Small intestine (tissue), 7 donors: ENCODE measurements around the gene CHD9. TPM values are rescaled to one million over a fixed set of nuclear protein-coding genes. Genes with fewer than 3 reads are reported as not detected.
"Not testable (repeated sequence)": the region's sequence is repeated elsewhere in the genome, so short reads cannot be mapped to it uniquely, and the experiment has no call there.

ENCODE experiments used
- DNase-seq, 2 donors: peaks; one replicate each; pipeline versions ENCODE4 v3.0.0 to v3.0.0-alpha.2; 2013
- FAIRE-seq: peaks from 2 replicates; lab custom pipeline; 2012; peaks lifted over from hg19 to GRCh38; lab: Jason Lieb, UNC
- H3K27ac ChIP-seq, 3 donors: one replicate each; pipeline ENCODE4 v1.5.1; 2013; ENCODE audit warnings: low read length in 2 of 3, mild to moderate bottlenecking in 2 of 3, control low read depth in 1 of 3, inconsistent platforms in 1 of 3, low read depth in 1 of 3, moderate library complexity in 1 of 3
- H3K27me3 ChIP-seq, 3 donors: one replicate each; pipeline ENCODE4 v1.6.1; 2013; ENCODE audit warnings: low read length in 3 of 3, inconsistent platforms in 1 of 3; ENCODE audit not compliant: control insufficient read depth in 3 of 3, insufficient read depth in 3 of 3
- H3K36me3 ChIP-seq, 3 donors: one replicate each; pipeline ENCODE4 v1.6.1; 2013; ENCODE audit warnings: low read length in 3 of 3, inconsistent platforms in 1 of 3, low read depth in 1 of 3, mild to moderate bottlenecking in 1 of 3, moderate library complexity in 1 of 3; ENCODE audit not compliant: control insufficient read depth in 3 of 3, insufficient read depth in 2 of 3
- H3K4me1 ChIP-seq, 3 donors: one replicate each; pipeline ENCODE4 v1.6.1; 2013; ENCODE audit warnings: low read length in 2 of 3, inconsistent platforms in 1 of 3, low read depth in 1 of 3, mild to moderate bottlenecking in 1 of 3, moderate library complexity in 1 of 3; ENCODE audit not compliant: control insufficient read depth in 3 of 3, insufficient read depth in 2 of 3
- H3K4me3 ChIP-seq, 3 donors: one replicate each; pipeline ENCODE4 v1.5.1; 2013; ENCODE audit warnings: low read length in 3 of 3, control low read depth in 1 of 3, inconsistent platforms in 1 of 3, low read depth in 1 of 3, mild to moderate bottlenecking in 1 of 3, moderate library complexity in 1 of 3
- H3K9me3 ChIP-seq, 2 donors: one replicate each; pipeline ENCODE4 v1.6.1; 2013; ENCODE audit warnings: low read depth in 1 of 2, low read length in 1 of 2; ENCODE audit not compliant: control insufficient read depth in 2 of 2, insufficient read depth in 1 of 2
- WGBS, 3 donors: extraction: QIAGEN DNeasy Blood & Tissue Kit; methylation state at CpG; one replicate each; pipeline ENCODE4 v1.1.7; 2013; 5-methylcytosine and 5-hydroxymethylcytosine counted together
- polyA plus RNA-seq, 4 donors: library from polyadenylated mRNA; stranded (reverse) in 3 of 4; unstranded in 1 of 4; fragments of 200-250 nt in 3 of 4; fragments of 120-200 nt in 1 of 4; gene quantifications; one replicate each; pipeline versions ENCODE4 v1.2.1 to v1.2.3, GENCODE V29; 2013
- donor health status: healthy with polysubstance abuse.
- donor health status: control.
- donor health status: control.
- donor health status: Bipolar disorder and iron deficiency.
- donor health status: healthy.

Gene CHD9
- polyA plus RNA-seq, 4 donors, result 7.6 to 33.5 (median 11.2) TPM

DNA sequence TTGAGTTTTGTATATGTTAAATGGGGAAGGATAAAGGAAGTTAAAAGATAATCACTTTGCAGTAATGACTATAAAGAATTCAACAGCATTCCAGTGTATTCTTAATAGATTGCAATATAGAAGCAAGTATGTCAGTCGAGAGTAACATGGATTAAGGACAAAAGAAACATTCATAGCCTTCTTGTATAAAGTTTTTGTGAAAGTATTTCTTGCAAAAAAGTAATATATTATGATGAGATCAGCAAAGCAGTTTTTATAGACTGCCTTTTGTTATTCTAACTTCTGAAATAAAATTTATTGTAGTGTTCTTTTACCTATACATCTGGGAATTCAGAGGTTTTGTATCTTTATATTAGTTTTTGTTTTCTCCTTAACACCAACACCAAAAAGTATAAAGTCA lies 194.5 kb downstream of the CHD9 start:
- FAIRE-seq (no peak), DNase-seq (no peak)
- whole genome bisulfite sequencing, 3 donors, result 67 to 93% (median 71%) methylated on average over 1 of the region's 1 CpG
- Histone ChIP-seq H3K36me3 (peaks cover 10 to 20% (median 15%) of the 10 kb centered on the region in 3 donors), H3K27ac (no peak overlapping the region), H3K27me3 (no peaks in the 10 kb centered on the region), H3K4me3 (no peak overlapping the region), H3K9me3 (no peaks in the 10 kb centered on the region), H3K4me1 (no peaks in the 10 kb centered on the region)

DNA sequence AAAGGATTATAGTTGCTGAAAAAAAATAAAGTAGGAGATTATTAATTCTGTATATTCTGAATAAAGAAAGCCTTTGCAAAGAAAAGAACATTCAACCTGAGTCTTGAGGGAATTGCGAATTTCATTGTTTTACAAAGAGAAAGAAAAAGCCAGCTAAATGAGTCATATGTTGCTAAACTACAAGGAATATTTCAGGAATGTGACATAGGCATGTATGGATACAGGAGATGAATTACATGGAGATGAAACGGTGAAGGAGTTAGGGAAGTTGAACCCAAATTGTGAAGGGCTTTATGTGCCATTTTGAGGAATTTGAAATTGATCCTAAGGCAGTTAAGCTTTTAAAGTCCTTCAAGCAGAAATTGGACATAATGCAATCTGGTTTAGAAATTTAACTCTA lies 202.2 kb downstream of the CHD9 start:
- 88 to 97% (median 95%) methylated on average over 2 of the region's 2 CpGs for WGBS, 3 donors
- Histone ChIP-seq H3K4me3 (no peak overlapping the region), H3K36me3 (peaks cover 3 to 19% (median 18%) of the 10 kb centered on the region in 3 donors), H3K27ac (no peak overlapping the region), H3K9me3 (peaks cover 0 to 5% of the 10 kb centered on the region in 2 donors), H3K4me1 (no peaks in the 10 kb centered on the region), H3K27me3 (no peaks in the 10 kb centered on the region)
- FAIRE-seq, result no peak
- no peak for DNase-seq

DNA sequence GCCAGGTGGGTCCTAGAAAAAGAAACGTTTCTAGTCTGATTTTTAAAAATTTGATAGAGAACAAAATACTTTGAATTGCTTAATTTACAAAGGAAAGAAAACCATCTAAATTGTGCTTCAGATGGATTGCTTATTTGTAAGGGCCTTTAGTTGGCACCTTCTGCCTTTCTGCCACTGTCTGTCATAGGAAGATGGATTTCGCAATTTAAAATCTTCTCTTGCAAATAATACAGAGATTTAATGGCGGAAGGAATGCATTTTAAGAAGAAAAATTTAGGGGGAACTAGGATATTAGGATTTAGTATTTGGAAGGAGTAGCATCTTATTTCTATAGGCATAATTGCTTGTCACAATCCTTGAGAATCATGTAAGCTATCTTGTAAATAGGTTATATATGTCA lies 204.0 kb downstream of the CHD9 start:
- Histone ChIP-seq H3K4me3 (no peak overlapping the region), H3K9me3 (peaks cover 0 to 5% of the 10 kb centered on the region in 2 donors), H3K36me3 (peaks cover 3 to 20% (median 18%) of the 10 kb centered on the region in 3 donors), H3K27me3 (no peaks in the 10 kb centered on the region), H3K27ac (no peak overlapping the region), H3K4me1 (no peaks in the 10 kb centered on the region)
- FAIRE-seq (no peak), DNase-seq (no peak)
- WGBS, 3 donors, result 93% methylated on average over 3 of the region's 3 CpGs

DNA sequence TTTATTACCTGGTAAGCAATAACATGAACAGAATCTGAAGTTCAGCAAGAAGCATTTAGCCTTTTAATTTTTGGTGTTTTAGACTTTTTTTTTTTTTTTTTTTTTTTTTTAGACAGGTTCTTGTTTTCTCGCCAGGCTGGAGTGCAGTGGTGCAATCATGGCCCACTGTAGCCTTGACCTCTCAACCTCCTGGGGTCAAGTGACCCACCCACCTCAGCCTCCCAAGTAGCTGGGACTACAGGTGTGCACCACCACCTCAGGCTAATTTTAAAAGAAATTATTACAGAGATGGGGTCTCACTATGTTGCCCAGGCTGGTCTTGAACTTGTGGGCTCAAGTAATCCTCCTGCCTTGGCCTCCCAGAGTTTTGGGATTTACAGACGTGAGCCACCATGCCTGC lies 206.5 kb downstream of the CHD9 start:
- Histone ChIP-seq H3K4me1 (no peaks in the 10 kb centered on the region), H3K27ac (no peak overlapping the region), H3K4me3 (no peak overlapping the region), H3K36me3 (peaks cover 6 to 17% (median 16%) of the 10 kb centered on the region in 3 donors), H3K9me3 (peaks cover 0 to 5% of the 10 kb centered on the region in 2 donors), H3K27me3 (no peaks in the 10 kb centered on the region)
- FAIRE-seq (no peak), DNase-seq (no peak)
- 93 to 100% (median 98%) methylated on average over 2 of the region's 2 CpGs for WGBS, 3 donors

DNA sequence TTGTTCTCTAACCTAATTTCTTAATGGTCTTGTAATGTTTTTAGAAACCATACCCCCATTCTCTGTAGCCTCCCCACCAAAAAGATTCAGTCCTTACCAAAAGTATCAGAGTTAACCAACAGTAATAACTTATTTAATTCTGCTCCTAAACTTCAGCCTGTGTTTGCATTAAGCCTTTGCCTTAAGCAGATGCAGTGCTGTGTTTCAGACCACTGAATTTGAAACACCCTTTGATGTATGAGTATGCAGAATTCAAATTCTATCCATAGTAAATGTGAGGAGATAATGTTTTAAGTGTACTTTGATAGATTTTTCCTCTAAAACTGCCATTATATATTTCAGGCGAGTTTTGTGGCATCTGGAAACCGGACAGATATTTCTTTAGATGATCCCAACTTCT lies 207.9 kb downstream of the CHD9 start:
- Histone ChIP-seq H3K27ac (no peak overlapping the region), H3K27me3 (no peaks in the 10 kb centered on the region), H3K4me1 (no peaks in the 10 kb centered on the region), H3K9me3 (peaks cover 0 to 5% of the 10 kb centered on the region in 2 donors), H3K4me3 (no peak overlapping the region), H3K36me3 (peaks cover 6 to 17% (median 16%) of the 10 kb centered on the region in 3 donors)
- WGBS, 3 donors, result 94 to 98% (median 95%) methylated on average over 2 of the region's 2 CpGs
- no peak for FAIRE-seq
- DNase-seq, result no peak

DNA sequence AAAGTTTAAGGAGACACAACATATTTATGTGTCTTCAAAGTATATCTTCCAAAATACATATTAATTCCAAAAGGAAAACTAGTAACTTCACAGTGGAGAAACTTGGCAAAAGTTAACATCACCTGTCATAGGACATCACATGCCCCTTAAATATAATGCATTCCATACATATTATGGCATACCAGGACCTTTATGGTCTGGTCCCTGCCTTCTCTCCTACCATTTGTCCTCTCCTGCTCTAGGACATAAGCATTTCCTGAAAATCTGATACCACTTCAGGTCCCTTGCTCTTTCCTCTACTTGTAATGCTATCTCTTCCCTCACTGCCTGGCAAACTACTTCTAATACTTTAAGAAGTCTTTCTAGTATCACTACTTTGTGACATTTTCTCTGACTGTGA lies 211.4 kb downstream of the CHD9 start:
- DNase-seq (no peak), FAIRE-seq (no peak)
- H3K27me3 ChIP-seq, result no peaks in the 10 kb centered on the region
- peaks cover 10 to 17% (median 15%) of the 10 kb centered on the region in 3 donors for H3K36me3 ChIP-seq
- H3K4me1 ChIP-seq, result no peaks in the 10 kb centered on the region
- no peak overlapping the region for H3K4me3 ChIP-seq
- H3K27ac ChIP-seq, result no peak overlapping the region
- no peaks in the 10 kb centered on the region for H3K9me3 ChIP-seq

DNA sequence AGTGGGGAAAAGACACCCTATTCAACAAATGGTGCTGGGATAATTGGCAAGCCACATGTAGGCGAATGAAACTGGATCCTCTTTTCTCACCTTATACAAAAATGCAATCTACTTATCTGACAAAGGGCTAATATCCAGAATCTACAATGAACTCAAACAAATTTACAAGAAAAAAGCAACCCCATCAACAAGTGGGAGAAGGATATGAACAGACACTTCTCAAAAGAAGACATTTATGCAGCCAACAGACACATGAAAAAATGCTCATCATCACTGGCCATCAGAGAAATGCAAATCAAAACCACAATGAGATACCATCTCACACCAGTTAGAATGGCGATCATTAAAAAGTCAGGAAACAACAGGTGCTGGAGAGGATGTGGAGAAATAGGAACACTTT lies 223.7 kb downstream of the CHD9 start:
- FAIRE-seq, H3K4me1 ChIP-seq, H3K4me3 ChIP-seq, DNase-seq, H3K9me3 ChIP-seq, H3K27ac ChIP-seq, H3K27me3 ChIP-seq: not testable (repeated sequence)
- 98 to 100% (median 100%) methylated on average over 1 of the region's 2 CpGs for WGBS, 3 donors
- peaks cover 10 to 16% (median 14%) of the 10 kb centered on the region in 3 donors for H3K36me3 ChIP-seq

DNA sequence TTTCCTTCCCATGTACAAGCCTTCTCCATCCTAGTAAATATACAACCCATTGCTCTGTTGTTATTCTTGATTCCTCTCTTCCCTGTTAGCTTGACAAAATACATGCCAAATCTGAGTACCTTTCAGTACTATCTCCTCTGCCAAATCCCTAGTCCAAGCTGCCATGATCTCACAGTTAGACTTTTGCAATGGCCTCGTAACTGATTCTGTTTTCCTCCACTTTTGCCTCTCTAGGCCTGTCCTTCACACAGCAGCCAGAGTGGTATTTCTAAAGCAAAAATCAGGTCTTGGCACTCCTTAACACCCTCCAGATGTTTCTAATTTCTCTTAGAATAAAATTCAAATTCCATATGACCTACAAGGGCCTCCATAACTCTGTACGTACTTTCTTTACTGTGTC lies 226.5 kb downstream of the CHD9 start:
- FAIRE-seq, result no peak
- Histone ChIP-seq H3K4me3 (no peak overlapping the region), H3K27me3 (no peaks in the 10 kb centered on the region), H3K27ac (no peak overlapping the region), H3K9me3 (no peaks in the 10 kb centered on the region), H3K4me1 (no peaks in the 10 kb centered on the region), H3K36me3 (peaks cover 4 to 16% (median 10%) of the 10 kb centered on the region in 3 donors)
- DNase-seq, result no peak
- WGBS, 3 donors, result 88 to 96% (median 90%) methylated on average over 2 of the region's 2 CpGs

DNA sequence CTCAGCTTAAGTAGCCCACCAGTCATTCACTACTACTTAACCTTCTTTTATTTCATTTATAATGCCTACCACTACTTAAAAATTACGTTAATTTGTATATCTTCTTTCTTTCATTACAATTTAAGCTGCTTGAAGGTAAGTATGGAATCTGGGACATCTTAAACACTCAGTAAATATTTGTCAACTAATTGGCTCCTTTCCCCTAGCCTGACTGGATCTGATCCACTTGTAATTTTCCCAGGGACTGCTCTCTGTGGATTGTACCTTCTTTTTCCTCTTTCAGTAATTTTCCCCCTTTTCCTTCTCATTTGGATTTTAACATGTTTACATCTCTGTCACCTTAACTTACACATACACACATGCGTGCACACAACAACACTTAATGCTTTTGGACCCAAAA lies 227.1 kb downstream of the CHD9 start:
- DNase-seq (no peak), FAIRE-seq (no peak)
- Histone ChIP-seq H3K4me3 (no peak overlapping the region), H3K27ac (no peak overlapping the region), H3K9me3 (no peaks in the 10 kb centered on the region), H3K36me3 (peaks cover 3 to 16% (median 11%) of the 10 kb centered on the region in 3 donors), H3K4me1 (no peaks in the 10 kb centered on the region), H3K27me3 (no peaks in the 10 kb centered on the region)
- whole genome bisulfite sequencing, 3 donors, result 79 to 89% (median 81%) methylated on average over 2 of the region's 2 CpGs
